Immature natural killer cell (primary cell): ENCODE results near the gene SYVN1. TPM values are rescaled to one million over a fixed set of nuclear protein-coding genes. Genes with fewer than 3 reads are reported as not detected.
A peak's percentile ranks its signal among the peaks of the same experiment; 100 is the strongest.

Source experiments
- DNase-seq, 3 donors: peaks; one replicate each; pipeline ENCODE4 v3.0.0; 2022; ENCODE audit warnings: mixed read lengths in 1 of 3
- H3K27ac Mint-ChIP-seq, 6 donors: one replicate each; pipeline ENCODE4 v1.8.0; 2020; ENCODE audit warnings: mixed read lengths in 6 of 6, mild to moderate bottlenecking in 5 of 6, inconsistent platforms in 4 of 6, moderate library complexity in 3 of 6
- H3K27me3 Mint-ChIP-seq, 3 donors: one replicate each; pipeline ENCODE4 v1.8.0; 2020 to 2021; ENCODE audit warnings: low read depth in 3 of 3, mild to moderate bottlenecking in 3 of 3, mixed read lengths in 3 of 3, moderate library complexity in 3 of 3, inconsistent platforms in 1 of 3
- H3K36me3 Mint-ChIP-seq, 3 donors: one replicate each; pipeline ENCODE4 v1.8.0; 2020; ENCODE audit warnings: mixed read lengths in 3 of 3, inconsistent platforms in 2 of 3, mild to moderate bottlenecking in 2 of 3
- H3K4me1 Mint-ChIP-seq, 2 donors: one replicate each; pipeline ENCODE4 v1.8.0; 2020; ENCODE audit warnings: inconsistent platforms in 2 of 2, mild to moderate bottlenecking in 2 of 2, mixed read lengths in 2 of 2, moderate library complexity in 1 of 2
- H3K4me3 Mint-ChIP-seq, 5 donors: one replicate each; pipeline ENCODE4 v1.8.0; 2020; ENCODE audit warnings: mild to moderate bottlenecking in 5 of 5, mixed read lengths in 5 of 5, inconsistent platforms in 3 of 5, moderate library complexity in 3 of 5
- H3K9me3 Mint-ChIP-seq, 6 donors: one replicate each; pipeline ENCODE4 v1.8.0; 2020; ENCODE audit warnings: mild to moderate bottlenecking in 6 of 6, mixed read lengths in 6 of 6, inconsistent platforms in 4 of 6, moderate library complexity in 3 of 6
- polyA plus RNA-seq, 3 donors: library from polyadenylated mRNA; unstranded; fragments of 300-500 nt; fragmentation: Illumina TruSeq; gene quantifications; one replicate each; pipeline ENCODE4 v1.2.3, GENCODE V29; 2021

Gene SYVN1
- polyA plus RNA-seq, 3 donors from 2014 or later = 2.3 to 21.8 (median 7.7) TPM

DNA sequence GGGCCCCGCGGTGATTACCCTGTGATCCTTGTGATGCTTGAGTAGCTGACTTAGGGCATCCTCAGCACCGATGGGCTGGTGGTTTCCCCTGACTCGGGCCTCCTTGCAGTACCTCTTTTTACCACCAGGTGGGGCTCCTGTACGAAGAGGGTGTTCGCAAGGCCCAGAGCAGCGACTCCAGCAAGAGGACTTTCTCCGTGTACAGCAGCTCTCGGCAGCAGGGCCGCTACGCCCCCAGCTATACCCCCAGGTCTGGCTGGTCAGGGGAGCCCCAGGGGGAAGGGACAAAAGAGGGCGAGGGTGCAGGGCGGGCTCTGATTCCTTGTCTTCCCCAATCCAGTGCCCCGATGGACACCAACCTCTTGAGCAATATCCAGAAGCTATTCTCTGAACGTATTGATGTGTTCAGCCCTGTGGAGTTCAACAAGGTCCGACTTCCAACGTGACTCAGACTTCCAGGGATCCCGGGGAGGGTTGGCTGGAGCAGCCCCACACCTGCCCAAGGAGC is 23.9 kb downstream of the SYVN1 start:
- Mint-ChIP-seq H3K27me3 (peaks cover 7 to 11% (median 8%) of the 10 kb centered on the region in 3 donors), H3K4me1 (peaks cover 38 to 49% of the 10 kb centered on the region in 2 donors), H3K9me3 (no peaks in the 10 kb centered on the region), H3K36me3 (peaks cover 0 to 10% (median 4%) of the 10 kb centered on the region in 3 donors), H3K4me3 (peak overlapping the region in 4 of 5 donors; percentile 49 to 65 (median 58)), H3K27ac (peak overlapping the region; percentile 59 to 85 (median 78))
- DNase-seq = peak; percentile 84 to 87 (median 86)

DNA sequence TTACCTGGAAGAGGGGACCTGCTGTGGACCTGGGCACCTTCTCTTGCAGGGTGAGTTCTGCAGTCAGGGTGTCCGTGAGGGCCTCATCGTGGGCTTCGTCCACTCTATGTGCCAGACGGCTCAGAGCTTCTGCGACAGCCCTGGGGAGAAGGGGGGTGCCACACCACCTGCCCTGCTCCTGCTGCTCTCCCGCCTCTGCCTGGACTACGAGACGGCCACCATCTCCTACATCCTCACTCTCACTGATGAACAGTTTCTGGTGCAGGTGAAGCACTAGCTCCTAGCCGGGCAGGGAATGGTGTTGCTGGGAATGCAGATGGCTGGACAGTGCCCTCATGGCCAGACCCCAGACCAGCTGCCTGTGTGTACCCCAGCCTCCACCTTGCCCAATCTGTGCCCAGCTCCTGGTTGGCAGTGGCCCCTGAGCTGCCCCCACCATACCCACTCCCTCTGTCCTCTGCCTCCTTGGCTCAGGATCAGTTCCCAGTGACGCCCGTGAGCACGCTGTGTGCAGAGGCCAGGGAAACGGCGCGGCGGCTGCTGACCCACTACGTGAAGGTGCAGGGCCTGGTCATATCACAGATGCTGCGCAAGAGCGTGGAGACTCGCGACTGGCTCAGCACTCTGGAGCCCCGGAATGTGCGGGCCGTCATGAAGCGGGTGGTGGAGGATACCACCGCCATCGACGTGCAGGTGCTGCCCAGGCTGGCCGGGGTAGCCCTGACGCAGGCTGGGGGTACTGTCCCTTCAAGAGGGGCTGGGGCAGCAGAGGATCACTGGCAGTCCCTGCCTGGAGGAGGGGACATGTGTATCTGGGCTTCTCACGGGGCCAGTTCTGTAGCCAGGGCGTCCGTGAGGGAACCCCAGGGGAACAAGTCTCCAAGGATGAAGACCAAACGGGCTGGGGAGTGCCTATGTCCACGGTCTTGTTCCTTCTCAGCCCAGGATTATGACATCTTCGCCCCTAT is 24.8 kb downstream of the SYVN1 start:
- peaks cover 2 to 12% (median 4%) of the 10 kb centered on the region in 3 donors for H3K36me3 Mint-ChIP-seq
- no peak overlapping the region for H3K4me3 Mint-ChIP-seq
- no peaks in the 10 kb centered on the region for H3K9me3 Mint-ChIP-seq
- peaks cover 38 to 54% of the 10 kb centered on the region in 2 donors for H3K4me1 Mint-ChIP-seq
- no peak for DNase-seq
- peak overlapping the region; percentile 59 to 84 (median 72) for H3K27ac Mint-ChIP-seq
- peaks cover 7 to 11% (median 8%) of the 10 kb centered on the region in 3 donors for H3K27me3 Mint-ChIP-seq

DNA sequence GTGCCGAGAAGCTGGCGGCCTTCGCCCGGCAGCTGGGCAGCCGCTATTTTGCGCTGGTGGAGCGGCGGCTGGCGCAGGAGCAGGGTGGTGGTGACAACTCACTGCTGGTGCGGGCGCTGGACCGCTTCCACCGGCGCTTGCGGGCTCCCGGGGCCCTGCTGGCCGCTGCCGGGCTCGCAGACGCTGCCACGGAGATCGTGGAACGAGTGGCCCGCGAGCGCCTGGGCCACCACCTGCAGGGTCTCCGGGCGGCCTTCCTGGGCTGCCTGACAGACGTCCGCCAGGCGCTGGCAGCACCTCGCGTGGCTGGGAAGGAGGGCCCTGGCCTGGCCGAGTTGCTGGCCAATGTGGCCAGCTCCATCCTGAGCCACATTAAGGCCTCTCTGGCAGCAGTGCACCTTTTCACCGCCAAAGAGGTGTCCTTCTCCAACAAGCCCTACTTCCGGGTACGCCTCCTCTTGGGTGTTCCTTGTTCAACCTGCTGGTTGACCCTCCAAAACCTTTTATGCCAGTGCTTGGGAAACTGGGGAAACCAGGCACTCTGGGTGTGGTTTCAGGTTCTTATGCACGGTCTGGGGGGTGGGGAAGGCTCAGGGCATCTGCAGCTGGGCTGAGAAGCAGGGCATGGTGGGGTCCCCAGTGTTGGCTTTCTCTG is 25.7 kb downstream of the SYVN1 start:
- Mint-ChIP-seq H3K4me1 (peaks cover 33 to 53% of the 10 kb centered on the region in 2 donors), H3K4me3 (no peak overlapping the region), H3K36me3 (peaks cover 3 to 16% (median 4%) of the 10 kb centered on the region in 3 donors), H3K27ac (no peak overlapping the region), H3K9me3 (no peaks in the 10 kb centered on the region), H3K27me3 (peaks cover 7 to 11% (median 8%) of the 10 kb centered on the region in 3 donors)
- DNase-seq = no peak

- no peak overlapping the region for H3K27ac Mint-ChIP-seq
- H3K9me3 Mint-ChIP-seq = no peaks in the 10 kb centered on the region
- no peak for DNase-seq
- peaks cover 3 to 16% (median 4%) of the 10 kb centered on the region in 3 donors for H3K36me3 Mint-ChIP-seq
- no peak overlapping the region for H3K4me3 Mint-ChIP-seq
- H3K27me3 Mint-ChIP-seq = peaks cover 5 to 8% (median 7%) of the 10 kb centered on the region in 3 donors
- H3K4me1 Mint-ChIP-seq = peaks cover 27 to 53% of the 10 kb centered on the region in 2 donors
Measured at GRCh38 chr11:65107751-65108468, 26.4 kb downstream of the SYVN1 start.

DNA sequence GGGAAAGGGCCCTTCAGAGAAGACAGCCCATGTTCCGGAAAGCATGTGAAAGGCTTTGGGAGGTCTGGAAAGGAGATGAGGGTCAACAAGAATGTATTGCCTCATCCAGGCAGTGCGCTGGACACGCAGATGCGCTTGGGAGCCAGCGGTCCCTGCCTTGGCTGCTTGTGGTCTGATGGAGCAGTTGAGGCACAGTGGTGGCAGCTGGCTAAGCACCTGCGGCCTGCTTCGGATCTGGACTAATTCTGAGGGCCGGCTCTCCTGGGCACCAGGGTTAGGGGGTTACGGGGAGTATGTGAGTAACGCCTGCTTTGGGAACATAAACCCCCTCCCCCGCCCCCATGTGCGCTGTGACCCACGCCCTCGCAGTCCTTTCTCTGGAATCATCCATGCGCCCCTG is 27.2 kb downstream of the SYVN1 start:
- Mint-ChIP-seq H3K9me3 (no peaks in the 10 kb centered on the region), H3K4me3 (no peak overlapping the region), H3K27ac (no peak overlapping the region), H3K4me1 (peaks cover 26 to 53% of the 10 kb centered on the region in 2 donors), H3K36me3 (peaks cover 3 to 16% (median 4%) of the 10 kb centered on the region in 3 donors), H3K27me3 (peaks cover 3 to 8% (median 6%) of the 10 kb centered on the region in 3 donors)
- no peak for DNase-seq

- Mint-ChIP-seq H3K27me3 (peaks cover 0 to 1% (median 0%) of the 10 kb centered on the region in 3 donors), H3K36me3 (peaks cover 3 to 13% (median 4%) of the 10 kb centered on the region in 3 donors), H3K9me3 (no peaks in the 10 kb centered on the region), H3K27ac (peak overlapping the region in 1 of 6 donors; percentile 8), H3K4me3 (no peak overlapping the region), H3K4me1 (peaks cover 6 to 34% of the 10 kb centered on the region in 2 donors)
- no peak for DNase-seq
Measured at GRCh38 chr11:65104628-65105027, 29.7 kb downstream of the SYVN1 start.

- H3K9me3 Mint-ChIP-seq = no peaks in the 10 kb centered on the region
- H3K27ac Mint-ChIP-seq = peak overlapping the region in 1 of 6 donors; percentile 57
- no peak overlapping the region for H3K4me3 Mint-ChIP-seq
Measured at GRCh38 chr11:65103476-65103875, 30.8 kb downstream of the SYVN1 start.

GRCh38 chr11:65102142-65103095 is 31.9 kb downstream of the SYVN1 start:
- Mint-ChIP-seq H3K9me3 (no peaks in the 10 kb centered on the region), H3K4me1 (peaks cover 14 to 46% of the 10 kb centered on the region in 2 donors), H3K27ac (no peak overlapping the region), H3K36me3 (peaks cover 3 to 13% (median 4%) of the 10 kb centered on the region in 3 donors), H3K4me3 (no peak overlapping the region), H3K27me3 (peaks cover 0 to 1% (median 1%) of the 10 kb centered on the region in 3 donors)
- no peak for DNase-seq

More at GRCh38 chr11:65103476-65103875, 30.8 kb downstream of the SYVN1 start:
- Mint-ChIP-seq H3K27me3 (peaks cover 0 to 1% (median 1%) of the 10 kb centered on the region in 3 donors), H3K36me3 (peaks cover 3 to 13% (median 4%) of the 10 kb centered on the region in 3 donors), H3K4me1 (peaks cover 10 to 40% of the 10 kb centered on the region in 2 donors)
- no peak for DNase-seq

DNA sequence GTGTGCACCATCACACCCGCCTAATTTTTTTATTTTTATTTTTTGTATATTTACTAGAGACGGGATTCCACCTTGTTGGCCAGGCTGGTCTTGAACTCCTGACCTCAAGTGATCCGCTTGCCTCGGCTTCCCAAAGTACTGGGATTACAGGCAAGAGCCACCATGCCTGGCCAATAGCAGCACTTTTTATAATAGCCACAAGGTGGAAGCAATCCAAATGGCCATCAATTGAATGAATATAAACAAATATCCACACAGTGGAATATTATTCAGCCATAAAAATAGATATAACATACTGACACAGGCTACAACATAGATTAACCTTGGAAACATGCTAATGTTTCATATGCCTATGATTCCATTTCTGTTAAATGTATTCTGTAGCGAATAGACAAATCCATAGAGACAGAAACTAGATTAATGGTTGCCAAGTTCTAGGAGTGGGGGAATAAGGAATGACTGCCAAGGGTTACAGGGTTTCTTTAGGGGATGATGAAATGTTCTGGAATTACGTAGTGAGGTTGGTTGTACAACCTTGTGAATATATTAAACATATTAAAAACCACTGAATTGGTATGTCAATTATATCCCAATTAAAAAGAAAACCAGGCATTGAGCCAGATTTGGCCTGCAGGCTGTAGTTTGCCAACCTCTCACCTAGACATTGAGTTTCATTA is 33.5 kb downstream of the SYVN1 start:
- Mint-ChIP-seq H3K4me1 (peaks cover 16 to 47% of the 10 kb centered on the region in 2 donors), H3K9me3 (no peaks in the 10 kb centered on the region), H3K27me3 (peaks cover 0 to 9% (median 5%) of the 10 kb centered on the region in 3 donors), H3K36me3 (peaks cover 0 to 7% (median 3%) of the 10 kb centered on the region in 3 donors), H3K4me3 (no peak overlapping the region), H3K27ac (no peak overlapping the region)
- DNase-seq = no peak

GRCh38 chr11:65096926-65097325 is 37.4 kb downstream of the SYVN1 start:
- no peaks in the 10 kb centered on the region for H3K9me3 Mint-ChIP-seq
- peak overlapping the region; percentile 83 to 96 (median 94) for H3K27ac Mint-ChIP-seq
- no peaks in the 10 kb centered on the region for H3K36me3 Mint-ChIP-seq
- H3K4me3 Mint-ChIP-seq = peak overlapping the region; percentile 91 to 96 (median 94)
- H3K27me3 Mint-ChIP-seq = peaks cover 0 to 9% (median 7%) of the 10 kb centered on the region in 3 donors
- peaks cover 18 to 27% of the 10 kb centered on the region in 2 donors for H3K4me1 Mint-ChIP-seq
- DNase-seq = no peak

- Mint-ChIP-seq H3K9me3 (no peaks in the 10 kb centered on the region), H3K27me3 (peaks cover 0 to 9% (median 7%) of the 10 kb centered on the region in 3 donors), H3K36me3 (no peaks in the 10 kb centered on the region), H3K4me1 (peaks cover 18 to 27% of the 10 kb centered on the region in 2 donors), H3K27ac (peak within 1 kb of the TSS; percentile 83 to 96 (median 95)), H3K4me3 (peak within 1 kb of the TSS; percentile 91 to 96 (median 94))
- peak; percentile 82 to 86 (median 86) for DNase-seq
Measured at GRCh38 chr11:65095974-65096806, 38.1 kb downstream of the SYVN1 start, which contains the start of gene VPS51. VPS51 (plus strand) TSS chr11:65096214; CDS start chr11:65096251, 37 bp downstream.
